Naive thymus-derived CD4-positive, alpha-beta T cell (primary cell): ENCODE measurements around the gene PXDN. TPM values are rescaled to one million over a fixed set of nuclear protein-coding genes. Genes with fewer than 3 reads are reported as not detected.

Source experiments
- ATAC-seq: fragments of 150-1000 bp; cut with Tn5 transposase; 2 replicates; pipeline ENCODE4 v1.10.0; 2021; ENCODE audit warnings: mild to moderate bottlenecking, moderate library complexity
- CTCF ChIA-PET: fragments of 350-600 bp; sonication (Branson Sonifier 250); formaldehyde crosslinking; loops from one replicate; lab custom pipeline; 2021; ENCODE audit warnings: antibody characterized with exemption; lab: Charles Lee
- POLR2A ChIA-PET: fragments of 350-600 bp; sonication (Branson Sonifier 250); formaldehyde crosslinking; loops from one replicate; lab custom pipeline; 2021; ENCODE audit warnings: antibody characterized with exemption, inconsistent platforms; lab: Charles Lee
- DNase-seq, 9 donors: peaks; one replicate each; pipeline versions ENCODE4 v3.0.0 to v3.0.0-alpha.2; 2020 to 2022; ENCODE audit warnings: mixed read lengths in 1 of 9
- H3K27ac ChIP-seq: one replicate; pipeline ENCODE4 v1.7.0; 2013; ENCODE audit warnings: mild to moderate bottlenecking, low read depth, low read length, moderate library complexity
- H3K27me3 ChIP-seq, 2 donors: one replicate each; pipeline ENCODE4 v1.7.0; 2013; ENCODE audit warnings: low read length in 2 of 2, mild to moderate bottlenecking in 2 of 2, moderate library complexity in 2 of 2; ENCODE audit not compliant: control insufficient read depth in 2 of 2, insufficient read depth in 2 of 2
- H3K36me3 ChIP-seq, 3 experiments: 1 replicate in 2 of 3; 2 replicates in 1 of 3; pipeline ENCODE4 v1.7.0; 2013; ENCODE audit warnings: low read length in 3 of 3, mild to moderate bottlenecking in 3 of 3, moderate library complexity in 1 of 3; ENCODE audit not compliant: insufficient read depth in 3 of 3, control insufficient read depth in 2 of 3
- H3K4me1 ChIP-seq, 2 donors: one replicate each; pipeline ENCODE4 v1.7.0; 2013; ENCODE audit warnings: low read length in 2 of 2, mild to moderate bottlenecking in 2 of 2, moderate library complexity in 1 of 2; ENCODE audit not compliant: control insufficient read depth in 2 of 2, insufficient read depth in 2 of 2
- H3K4me3 ChIP-seq: 2 replicates; pipeline ENCODE4 v1.7.0; 2013; ENCODE audit warnings: mild to moderate bottlenecking, low read length
- H3K9me3 ChIP-seq, 3 experiments: 1 replicate in 2 of 3; 2 replicates in 1 of 3; pipeline ENCODE4 v1.7.0; 2013; ENCODE audit warnings: low read length in 3 of 3; ENCODE audit not compliant: control insufficient read depth in 2 of 3
- H3K27ac Mint-ChIP-seq, 9 donors: one replicate each; pipeline ENCODE4 v1.8.0; 2020 to 2022; ENCODE audit warnings: mixed read lengths in 9 of 9, mild to moderate bottlenecking in 8 of 9, moderate library complexity in 5 of 9, inconsistent platforms in 2 of 9
- H3K27me3 Mint-ChIP-seq, 5 donors: one replicate each; pipeline ENCODE4 v1.8.0; 2021 to 2022; ENCODE audit warnings: mixed read lengths in 5 of 5, mild to moderate bottlenecking in 1 of 5
- H3K36me3 Mint-ChIP-seq, 5 donors: one replicate each; pipeline ENCODE4 v1.8.0; 2020 to 2022; ENCODE audit warnings: mixed read lengths in 5 of 5, mild to moderate bottlenecking in 3 of 5, inconsistent platforms in 1 of 5
- H3K4me1 Mint-ChIP-seq, 7 donors: one replicate each; pipeline ENCODE4 v1.8.0; 2020 to 2022; ENCODE audit warnings: mixed read lengths in 7 of 7, mild to moderate bottlenecking in 3 of 7, inconsistent platforms in 1 of 7
- H3K4me3 Mint-ChIP-seq, 10 donors: one replicate each; pipeline ENCODE4 v1.8.0; 2020 to 2022; ENCODE audit warnings: mild to moderate bottlenecking in 10 of 10, mixed read lengths in 10 of 10, moderate library complexity in 6 of 10, inconsistent platforms in 2 of 10
- H3K9me3 Mint-ChIP-seq, 11 donors: one replicate each; pipeline ENCODE4 v1.8.0; 2020 to 2022; ENCODE audit warnings: mixed read lengths in 11 of 11, mild to moderate bottlenecking in 4 of 11, inconsistent platforms in 1 of 11, moderate library complexity in 1 of 11
- intact Hi-C, 2 donors: fragments of 100-400 bp; cut with micrococcal nuclease; formaldehyde crosslinking; loops; one replicate each; pipeline ENCODE4 v1.15.1; 2023
- polyA plus RNA-seq, 2 donors: library from polyadenylated mRNA; unstranded; fragments of 300-500 nt; fragmentation: Illumina TruSeq; gene quantifications; one replicate each; pipeline ENCODE4 v1.2.3, GENCODE V29; 2021
- total RNA-seq, 6 experiments: library from RNA in 5 of 6; stranded (reverse) in 5 of 6; gene quantifications; 1 replicate in 5 of 6; 2 replicates in 1 of 6; pipeline ENCODE4 v1.2.3 and lab custom pipeline; 2021 to 2026

The PXDN gene
- total and polyA plus RNA-seq, 7 experiments from 2014 or later, result 0.47 to 3.1 (median 1.00) TPM; not detected in 3

DNA sequence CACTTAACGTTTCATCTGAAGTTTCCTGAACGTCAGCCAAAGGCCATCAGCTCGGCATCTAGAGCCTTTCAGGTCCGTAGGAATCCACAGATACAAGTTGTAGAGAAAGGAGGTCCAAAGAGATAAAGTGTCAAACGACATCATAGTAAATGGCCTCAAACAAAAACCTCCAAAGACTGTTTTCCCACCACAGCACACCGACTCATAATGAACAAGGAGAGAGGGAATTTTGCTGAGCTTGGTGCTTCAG is 150.3 kb downstream of the PXDN start:
- no peak overlapping the region for H3K4me3 ChIP-seq
- no peaks in the 10 kb centered on the region for H3K9me3 ChIP-seq
- ATAC-seq (no peak), DNase-seq (no peak)
- Mint-ChIP-seq H3K9me3 (peaks cover 0 to 2% (median 0%) of the 10 kb centered on the region in 11 donors), H3K4me3 (no peak overlapping the region), H3K27me3 (peaks cover 0 to 20% (median 18%) of the 10 kb centered on the region in 5 donors), H3K36me3 (peaks cover 0 to 7% (median 0%) of the 10 kb centered on the region in 5 donors), H3K4me1 (no peaks in the 10 kb centered on the region), H3K27ac (peak overlapping the region in 2 of 9 donors; percentile 6 to 65)
- CTCF ChIA-PET, result no interaction called here
- H3K27ac ChIP-seq, result no peak overlapping the region
- POLR2A ChIA-PET, result no interaction called here
- no peaks in the 10 kb centered on the region for H3K4me1 ChIP-seq
- H3K36me3 ChIP-seq, result no peaks in the 10 kb centered on the region
- no peaks in the 10 kb centered on the region for H3K27me3 ChIP-seq
- intact Hi-C loops, result no loop called here

DNA sequence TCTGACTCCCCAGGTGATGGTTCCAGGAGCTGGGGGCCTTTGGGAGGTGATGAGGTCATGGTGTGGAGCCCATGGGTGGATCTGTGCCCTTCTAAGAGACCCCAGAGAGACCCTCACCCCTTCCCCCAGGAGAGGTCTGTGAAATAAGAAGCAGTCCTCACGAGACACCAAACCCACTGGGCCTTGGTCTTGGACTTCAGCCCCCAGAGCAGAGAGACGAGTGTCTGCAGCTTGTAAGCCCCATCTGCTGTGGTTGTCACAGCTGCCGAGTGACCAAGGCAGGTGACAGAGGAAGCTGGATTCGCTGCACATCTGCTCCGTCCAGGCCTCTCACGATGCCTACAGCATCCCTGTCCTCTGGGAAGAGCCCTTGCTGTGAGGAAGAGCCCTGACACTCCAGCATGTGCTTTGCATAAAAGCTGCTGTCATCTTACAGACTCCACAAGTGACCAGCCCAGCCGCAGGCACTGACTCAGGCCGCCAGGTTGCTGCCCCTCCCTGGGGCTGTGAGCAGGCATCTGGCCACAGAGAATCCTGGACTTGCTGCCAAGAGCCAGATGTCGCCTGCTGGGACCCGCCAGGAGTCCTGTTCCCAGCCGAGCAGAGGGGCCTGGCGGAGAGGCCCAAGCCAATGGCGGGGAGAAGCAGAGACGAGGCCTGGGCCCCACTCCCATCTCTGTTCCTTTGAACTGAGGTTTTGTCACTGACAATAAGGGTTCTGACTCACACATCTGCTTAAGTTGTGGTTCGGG is 150.8 kb downstream of the PXDN start:
- no peaks in the 10 kb centered on the region for H3K9me3 ChIP-seq
- intact Hi-C loops, result no loop called here
- no peaks in the 10 kb centered on the region for H3K36me3 ChIP-seq
- POLR2A ChIA-PET, result no interaction called here
- DNase-seq, result no peak
- Mint-ChIP-seq H3K4me1 (no peaks in the 10 kb centered on the region), H3K4me3 (no peak overlapping the region), H3K27me3 (peaks cover 0 to 20% (median 18%) of the 10 kb centered on the region in 5 donors), H3K27ac (peak overlapping the region in 2 of 9 donors; percentile 6 to 65), H3K36me3 (peaks cover 0 to 7% (median 0%) of the 10 kb centered on the region in 5 donors), H3K9me3 (peaks cover 0 to 2% (median 0%) of the 10 kb centered on the region in 11 donors)
- no peaks in the 10 kb centered on the region for H3K4me1 ChIP-seq
- CTCF ChIA-PET, result no interaction called here
- no peak overlapping the region for H3K4me3 ChIP-seq
- no peaks in the 10 kb centered on the region for H3K27me3 ChIP-seq
- no peak overlapping the region for H3K27ac ChIP-seq
- ATAC-seq, result peak; percentile 9

DNA sequence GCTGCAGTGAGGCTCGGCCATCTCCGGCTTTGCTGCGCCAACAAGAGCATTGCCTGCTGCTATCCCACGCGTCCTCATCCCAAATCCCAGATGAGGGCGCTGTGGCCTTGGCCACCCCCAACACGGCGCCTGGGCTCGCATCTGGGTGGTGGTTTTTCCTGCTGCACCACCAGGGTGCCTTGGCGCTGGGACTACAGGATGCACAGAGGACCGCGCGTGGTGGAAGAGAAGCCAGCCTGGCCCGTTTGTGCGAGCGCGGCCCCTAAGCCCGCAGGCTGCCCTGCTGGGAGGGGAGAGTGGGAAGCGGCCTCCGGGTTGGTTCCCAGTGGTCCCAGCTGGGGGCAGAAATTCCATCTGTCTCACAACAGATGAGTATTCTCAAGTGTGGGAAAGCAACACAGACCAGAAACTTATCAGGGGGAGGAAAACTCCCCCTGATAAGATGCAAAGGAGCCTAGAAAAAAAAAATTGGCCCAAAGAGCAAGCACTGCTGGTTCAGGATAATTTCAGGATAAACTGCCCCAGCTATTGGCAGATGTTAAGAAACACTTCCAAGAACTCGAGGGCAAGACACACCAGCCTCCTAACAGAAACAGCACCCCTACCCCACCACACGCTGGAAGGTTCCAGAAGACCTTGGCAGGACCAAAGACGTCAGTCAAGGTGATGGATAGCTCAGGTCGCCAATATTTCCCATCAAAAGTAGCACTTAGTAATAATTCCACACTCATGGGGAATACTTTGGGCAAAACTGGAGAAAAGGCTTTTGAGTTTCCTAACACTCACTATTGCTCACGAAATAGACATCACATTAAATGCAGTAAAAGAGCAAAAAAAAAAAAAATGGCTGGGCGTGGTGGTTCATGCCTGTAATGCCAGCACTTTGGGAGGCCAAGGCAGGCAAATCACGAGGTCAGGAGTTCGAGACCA is 152.1 kb downstream of the PXDN start:
- POLR2A ChIA-PET, result no interaction called here
- H3K4me3 ChIP-seq, result no peak overlapping the region
- Mint-ChIP-seq H3K9me3 (peaks cover 0 to 2% (median 0%) of the 10 kb centered on the region in 11 donors), H3K27ac (no peak overlapping the region), H3K4me1 (no peaks in the 10 kb centered on the region), H3K27me3 (peaks cover 0 to 20% (median 18%) of the 10 kb centered on the region in 5 donors), H3K36me3 (peaks cover 0 to 7% (median 0%) of the 10 kb centered on the region in 5 donors), H3K4me3 (no peak overlapping the region)
- CTCF ChIA-PET, result no interaction called here
- no peaks in the 10 kb centered on the region for H3K27me3 ChIP-seq
- intact Hi-C loops, result no loop called here
- ATAC-seq (no peak), DNase-seq (peak in 1 of 9 donors; percentile 10)
- H3K4me1 ChIP-seq, result no peaks in the 10 kb centered on the region
- no peaks in the 10 kb centered on the region for H3K36me3 ChIP-seq
- H3K9me3 ChIP-seq, result no peaks in the 10 kb centered on the region
- H3K27ac ChIP-seq, result no peak overlapping the region

DNA sequence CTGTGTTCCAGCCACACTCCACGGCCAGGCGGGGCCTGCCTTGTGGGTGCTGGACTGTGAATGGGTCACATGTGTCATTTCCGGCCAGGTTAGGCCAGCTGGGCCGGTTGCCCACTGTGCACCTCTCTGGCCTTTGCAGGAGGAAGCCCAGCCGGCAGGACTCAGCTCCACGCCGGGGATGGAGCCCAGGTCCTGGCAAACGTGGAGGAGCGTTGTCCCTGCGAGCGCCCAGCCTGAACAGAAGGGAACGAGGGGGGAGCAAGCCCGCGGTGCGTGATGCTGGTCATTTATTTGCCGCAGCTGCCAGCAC is 152.9 kb downstream of the PXDN start:
- Mint-ChIP-seq H3K9me3 (peaks cover 0 to 2% (median 0%) of the 10 kb centered on the region in 11 donors), H3K36me3 (peaks cover 0 to 7% (median 0%) of the 10 kb centered on the region in 5 donors), H3K27me3 (peaks cover 0 to 20% (median 18%) of the 10 kb centered on the region in 5 donors), H3K4me1 (no peaks in the 10 kb centered on the region), H3K27ac (no peak overlapping the region), H3K4me3 (no peak overlapping the region)
- ChIA-PET CTCF (no interaction called here), POLR2A (no interaction called here)
- H3K4me1 ChIP-seq, result no peaks in the 10 kb centered on the region
- H3K9me3 ChIP-seq, result no peaks in the 10 kb centered on the region
- no peak for ATAC-seq
- H3K27ac ChIP-seq, result no peak overlapping the region
- H3K4me3 ChIP-seq, result no peak overlapping the region
- intact Hi-C loops, result no loop called here
- H3K27me3 ChIP-seq, result no peaks in the 10 kb centered on the region
- peak in 1 of 9 donors; percentile 8 for DNase-seq
- H3K36me3 ChIP-seq, result no peaks in the 10 kb centered on the region

DNA sequence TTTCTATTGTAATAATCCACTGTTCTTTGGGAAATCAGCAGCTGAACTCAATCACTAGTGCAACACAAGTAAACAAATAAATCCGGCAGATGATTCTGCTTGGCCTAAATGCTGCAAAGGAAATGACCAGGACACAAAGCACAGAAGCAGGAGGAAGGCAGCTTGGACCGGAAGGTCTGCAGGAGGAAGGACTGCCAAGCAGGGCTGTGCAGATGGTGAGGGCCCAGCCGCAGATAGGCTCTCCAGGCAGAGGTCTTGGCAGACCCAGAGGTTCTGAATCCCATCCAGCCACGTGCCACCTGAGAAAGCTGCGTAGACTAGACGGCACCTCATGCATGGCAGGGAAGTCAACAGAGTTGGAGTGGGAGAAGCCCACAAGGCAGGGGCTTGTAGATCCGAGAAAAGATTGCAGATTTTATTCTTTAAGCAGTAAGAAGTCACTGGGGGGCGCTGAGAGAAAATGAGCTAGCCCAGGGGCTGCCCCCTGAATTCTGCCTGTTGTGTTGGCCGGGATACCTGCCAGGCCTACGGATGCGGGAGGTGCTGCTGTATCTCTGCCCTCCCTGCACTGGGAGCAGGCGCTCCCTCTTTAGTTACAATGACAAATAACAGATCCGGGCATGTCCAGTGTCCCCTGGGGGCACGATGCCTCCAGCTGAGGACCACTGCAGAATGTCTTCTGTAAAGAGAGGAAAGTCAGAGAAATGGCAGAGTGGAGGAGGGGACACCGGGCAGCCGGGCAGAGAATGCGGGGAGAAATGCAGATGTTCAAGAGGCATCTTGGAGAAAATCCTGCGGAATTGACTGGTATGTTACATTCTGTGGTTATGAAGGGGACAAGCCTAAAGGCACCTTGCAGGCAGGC is 153.5 kb downstream of the PXDN start:
- peak overlapping the region in 1 of 9 donors; percentile 76 for H3K27ac Mint-ChIP-seq

DNA sequence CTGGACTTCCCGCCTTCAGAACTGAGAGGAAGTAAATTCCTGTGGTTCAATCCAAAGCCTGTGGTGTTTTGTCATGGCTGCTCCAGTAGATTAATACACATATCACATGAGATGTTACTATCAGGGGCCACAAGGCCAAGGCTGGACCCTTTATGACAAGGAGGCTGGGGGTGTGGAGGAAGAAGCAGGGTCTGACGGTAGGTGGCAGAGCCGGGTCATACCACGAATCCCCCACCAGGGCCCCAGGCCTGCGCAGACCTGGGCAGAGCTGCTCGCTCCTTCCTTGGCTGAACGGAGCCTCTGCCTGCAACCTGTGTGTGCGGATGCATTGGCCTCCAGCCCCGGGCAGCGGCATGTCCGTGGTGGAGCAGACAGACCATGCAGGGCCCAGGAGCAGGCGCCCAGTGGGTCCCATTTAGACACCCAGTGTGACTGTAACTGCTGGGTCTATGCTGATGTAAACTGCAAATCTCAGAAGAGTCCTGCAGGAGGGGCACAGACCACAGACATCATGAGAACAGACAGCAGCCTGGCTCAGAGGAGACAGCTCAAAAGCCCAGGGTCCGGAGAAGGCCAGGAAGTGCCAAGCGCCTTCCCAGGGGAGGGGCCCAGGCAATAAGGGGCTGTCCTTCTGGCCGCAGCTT is 155.2 kb downstream of the PXDN start:
- Histone ChIP-seq H3K4me3 (no peak overlapping the region), H3K9me3 (no peaks in the 10 kb centered on the region), H3K27ac (no peak overlapping the region), H3K36me3 (no peaks in the 10 kb centered on the region), H3K4me1 (no peaks in the 10 kb centered on the region), H3K27me3 (no peaks in the 10 kb centered on the region)
- Mint-ChIP-seq H3K27me3 (peaks cover 0 to 27% (median 18%) of the 10 kb centered on the region in 5 donors), H3K36me3 (peaks cover 0 to 7% (median 0%) of the 10 kb centered on the region in 5 donors), H3K27ac (no peak overlapping the region), H3K4me1 (no peaks in the 10 kb centered on the region), H3K4me3 (no peak overlapping the region), H3K9me3 (peaks cover 0 to 2% (median 0%) of the 10 kb centered on the region in 11 donors)
- CTCF ChIA-PET, result no interaction called here
- POLR2A ChIA-PET, result no interaction called here
- no peak for DNase-seq
- no peak for ATAC-seq
- intact Hi-C loops, result no loop called here

More for the DNA sequence above, 153.5 kb downstream of the PXDN start:
- Mint-ChIP-seq H3K36me3 (peaks cover 0 to 7% (median 0%) of the 10 kb centered on the region in 5 donors), H3K4me1 (no peaks in the 10 kb centered on the region), H3K9me3 (peaks cover 0 to 2% (median 0%) of the 10 kb centered on the region in 11 donors), H3K27me3 (peaks cover 0 to 20% (median 18%) of the 10 kb centered on the region in 5 donors), H3K4me3 (no peak overlapping the region)
- Histone ChIP-seq H3K4me3 (no peak overlapping the region), H3K27me3 (no peaks in the 10 kb centered on the region), H3K9me3 (no peaks in the 10 kb centered on the region), H3K27ac (no peak overlapping the region), H3K36me3 (no peaks in the 10 kb centered on the region), H3K4me1 (no peaks in the 10 kb centered on the region)
- ChIA-PET POLR2A (no interaction called here), CTCF (no interaction called here)
- DNase-seq, result no peak
- intact Hi-C loops, result no loop called here
- ATAC-seq, result no peak
